ENCODE measurements around the gene PRDX1. TPM values are rescaled to one million over a fixed set of nuclear protein-coding genes. Genes with fewer than 3 reads are reported as not detected.
A peak's percentile ranks its signal among the peaks of the same experiment; 100 is the strongest.

The PRDX1 gene
- total and polyA plus RNA-seq, 2 experiments from 2014 or later = 1,070 to 2,149 TPM

- H3K27me3 Mint-ChIP-seq (ENCODE audit: insufficient read depth, low read depth, poor library complexity) = no peaks in the 10 kb centered on the region
- H3K9me3 Mint-ChIP-seq = no peaks in the 10 kb centered on the region
- peaks cover 19% of the 10 kb centered on the region; the same call in 2 of the 3 replicates for H3K4me1 Mint-ChIP-seq
- H3K27ac Mint-ChIP-seq = no peak overlapping the region
- H3K36me3 Mint-ChIP-seq (ENCODE audit: low read depth) = no peaks in the 10 kb centered on the region; the same call in 2 of the 3 replicates
- Histone ChIP-seq H3K79me2 (replicated peaks; ENCODE audit: insufficient read depth) (no peaks in the 10 kb centered on the region), H3K4me1 (ENCODE audit: insufficient read depth) (peaks cover 8% of the 10 kb centered on the region; the same call in 1 of the 2 replicates), H3K4me2 (no peak overlapping the region), H3K27me3 (ENCODE audit: insufficient read depth) (no peaks in the 10 kb centered on the region), H4K20me1 (replicated peaks; ENCODE audit: insufficient read depth) (no peaks in the 10 kb centered on the region), H3K36me3 (ENCODE audit: insufficient read depth) (no peaks in the 10 kb centered on the region), H2AFZ (no peak overlapping the region; the same call in 1 of the 2 replicates), H3K9me2 (ENCODE audit: insufficient read depth) (no peaks in the 10 kb centered on the region), H3K4me3 (no peak overlapping the region), H3K27ac (ENCODE audit: low read depth) (no peak overlapping the region), H3F3A (replicated peaks; ENCODE audit: low read depth) (0 out of 2 replicates have a peak, but pooled peaks cover 5% of the 10 kb centered on the region)
- ATAC-seq (no peak), DNase-seq (ENCODE audit: low spot score) (no peak)
- no peak overlapping the region for H3K4me3 Mint-ChIP-seq
- TF ChIP-seq NANOG (IDR thresholded peaks at IDR 0.05; ENCODE audit: borderline replicate concordance) = no peak
Measured at GRCh38 chr1:45541193-45541592, 19.5 kb upstream of the PRDX1 start.

DNA sequence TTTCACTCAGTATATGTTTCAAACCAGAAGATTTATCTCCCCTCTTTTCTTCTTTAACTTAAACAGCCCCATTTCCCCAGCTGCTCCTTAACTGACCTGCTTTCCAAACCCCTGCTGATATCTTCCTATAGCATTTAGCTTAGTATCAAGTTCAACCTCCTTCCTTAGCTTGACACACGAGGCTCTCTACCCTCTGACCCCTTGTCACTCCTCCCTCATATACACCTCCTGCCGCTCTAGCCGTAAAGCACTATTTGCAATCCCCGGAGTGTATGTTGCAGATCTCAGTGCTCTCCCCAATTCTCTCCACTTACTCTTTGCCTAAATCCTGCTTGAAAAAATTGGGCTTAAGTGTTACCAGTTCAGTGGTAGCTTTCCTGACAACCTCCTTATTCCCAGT is 15.2 kb upstream of the PRDX1 start:
- no peaks in the 10 kb centered on the region for H3K36me3 Mint-ChIP-seq (ENCODE audit: low read depth)
- 0 out of 2 replicates have a peak, but pooled peaks cover 5% of the 10 kb centered on the region for H3F3A ChIP-seq (replicated peaks; ENCODE audit: low read depth)
- no peaks in the 10 kb centered on the region for H3K9me3 Mint-ChIP-seq
- no peak overlapping the region for H3K4me3 ChIP-seq
- no peak overlapping the region for H3K27ac Mint-ChIP-seq
- ATAC-seq = peak; percentile 72
- no peaks in the 10 kb centered on the region for H3K79me2 ChIP-seq (replicated peaks; ENCODE audit: insufficient read depth)
- H3K36me3 ChIP-seq (ENCODE audit: insufficient read depth) = no peaks in the 10 kb centered on the region
- no peak for TF ChIP-seq ZNF331 (CRISPR knock-in tag; IDR thresholded peaks at IDR 0.05; ENCODE audit: low read depth)
- TF ChIP-seq ETS1 (IDR thresholded peaks at IDR 0.05) = no peak
- no peak for TF ChIP-seq STAT1 (IDR thresholded peaks at IDR 0.05; ENCODE audit: unreplicated experiment)
- TF ChIP-seq POLR2AphosphoS5 (IDR thresholded peaks at IDR 0.05; ENCODE audit: low read depth) = no peak
- TF ChIP-seq CREB1 (CRISPR knock-in tag; IDR thresholded peaks at IDR 0.05; ENCODE audit: low read depth) = no peak
- TF ChIP-seq EZH2 (IDR thresholded peaks at IDR 0.05; ENCODE audit: low read depth, unreplicated experiment) = no peak
- no peak for TF ChIP-seq ZNF462 (CRISPR knock-in tag; IDR thresholded peaks at IDR 0.05)
- no peak for TF ChIP-seq JUNB (IDR thresholded peaks at IDR 0.05; ENCODE audit: unreplicated experiment)
- no peak overlapping the region for H3K27ac ChIP-seq (ENCODE audit: low read depth)
- H3K4me3 Mint-ChIP-seq = no peak overlapping the region
- no peaks in the 10 kb centered on the region for H3K4me1 ChIP-seq (ENCODE audit: insufficient read depth)
- H3K4me2 ChIP-seq = no peak overlapping the region
- H3K9me2 ChIP-seq (ENCODE audit: insufficient read depth) = no peaks in the 10 kb centered on the region
- 0 out of 2 replicates have a peak overlapping the region, but pooled peaks have one; percentile 60 for H2AFZ ChIP-seq
- H4K20me1 ChIP-seq (replicated peaks; ENCODE audit: insufficient read depth) = no peaks in the 10 kb centered on the region
- peaks cover 11% of the 10 kb centered on the region; the same call in 2 of the 3 replicates for H3K4me1 Mint-ChIP-seq
- peak; percentile 26 for DNase-seq (ENCODE audit: low spot score)
- H3K27me3 ChIP-seq (ENCODE audit: insufficient read depth) = no peaks in the 10 kb centered on the region
- no peaks in the 10 kb centered on the region for H3K27me3 Mint-ChIP-seq (ENCODE audit: insufficient read depth, low read depth, poor library complexity)
